GM19438 (cell line): ENCODE results near the gene CHRNA5.
"Not testable (repeated sequence)": the region's sequence is repeated elsewhere in the genome, so short reads cannot be mapped to it uniquely, and the experiment has no call there.

ENCODE experiments used
- ATAC-seq: cut with Tn5 transposase; IDR thresholded peaks from one replicate; pipeline ENCODE4 v1.9.1; 2021; ENCODE audit warnings: low read depth; ENCODE audit not compliant: unreplicated experiment

Gene CHRNA5

DNA sequence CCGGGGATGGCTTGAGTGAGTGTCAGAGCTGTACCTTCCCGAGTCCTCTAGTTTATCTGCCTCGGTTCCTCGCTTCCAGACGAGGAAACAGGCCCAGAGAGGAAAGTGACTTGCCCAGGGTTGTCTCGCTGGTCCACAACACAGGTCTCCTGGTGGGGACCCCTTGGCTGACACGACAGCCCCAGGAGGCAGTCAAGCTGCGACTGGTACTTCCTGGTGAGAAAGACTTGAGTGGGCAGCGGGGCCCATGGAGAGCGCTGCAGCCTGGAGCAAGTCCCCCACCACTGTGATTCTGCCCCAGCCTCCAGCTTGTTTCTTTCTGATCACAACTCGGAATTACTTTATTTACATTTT, 600 bp upstream of the CHRNA5 start:
- peak; percentile 11 for ATAC-seq

GRCh38 chr15:78565951-78566774, 843 bp downstream of the CHRNA5 start:
- no peak for ATAC-seq

- no peak for ATAC-seq
These were observed 2.2 kb downstream of the CHRNA5 start for GRCh38 chr15:78567531-78567930.

GRCh38 chr15:78570710-78571109, 5.4 kb downstream of the CHRNA5 start:
- ATAC-seq, result no peak

GRCh38 chr15:78571382-78571781, 6.1 kb downstream of the CHRNA5 start:
- ATAC-seq, result no peak

- ATAC-seq, result no peak
These were observed 8.1 kb downstream of the CHRNA5 start for GRCh38 chr15:78573416-78573815.

DNA sequence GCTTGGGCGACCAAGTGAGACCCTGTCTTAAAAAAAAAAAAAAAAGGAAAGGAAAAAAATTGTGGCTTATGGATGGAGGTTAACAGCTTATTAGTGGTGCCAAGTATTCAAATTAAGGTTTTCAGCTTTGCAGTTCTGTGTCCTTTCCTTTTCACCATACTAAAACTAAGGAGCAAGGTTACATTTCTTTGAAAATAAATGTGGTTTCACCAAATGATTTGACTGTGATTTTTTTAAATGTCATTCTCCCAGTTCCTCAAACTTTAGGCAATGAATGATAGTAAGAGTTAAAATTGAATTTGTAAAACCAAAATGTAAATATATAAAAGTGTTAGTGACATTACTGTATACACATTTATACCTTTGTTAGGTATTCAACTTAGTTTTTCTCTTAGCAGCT, 9.6 kb downstream of the CHRNA5 start:
- ATAC-seq, result no peak

GRCh38 chr15:78597583-78597982, 32.3 kb downstream of the CHRNA5 start:
- no peak for ATAC-seq

GRCh38 chr15:78598348-78598747, 33.0 kb downstream of the CHRNA5 start:
- no peak for ATAC-seq

- ATAC-seq, result no peak
These were observed 33.9 kb downstream of the CHRNA5 start for GRCh38 chr15:78599189-78599588.

DNA sequence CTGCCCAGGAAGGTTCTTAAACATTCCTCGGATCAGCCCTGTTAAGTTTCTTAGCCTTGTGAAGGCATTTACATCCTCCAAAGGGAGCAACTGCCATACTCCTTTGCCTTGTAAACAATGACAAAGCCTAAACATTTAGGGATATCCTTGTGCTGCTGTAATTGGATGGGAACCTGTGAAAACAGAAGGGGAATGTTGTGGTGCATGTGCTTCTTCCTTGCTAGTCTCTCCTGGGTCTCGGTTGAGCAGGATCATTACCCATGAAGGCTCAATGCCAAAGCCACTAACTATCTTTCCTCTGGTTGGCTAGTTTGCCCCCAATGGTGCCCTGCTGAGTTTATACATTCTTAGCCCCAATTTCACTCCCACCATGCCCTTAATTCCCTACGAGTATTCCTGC, 38.1 kb downstream of the CHRNA5 start:
- no peak for ATAC-seq

DNA sequence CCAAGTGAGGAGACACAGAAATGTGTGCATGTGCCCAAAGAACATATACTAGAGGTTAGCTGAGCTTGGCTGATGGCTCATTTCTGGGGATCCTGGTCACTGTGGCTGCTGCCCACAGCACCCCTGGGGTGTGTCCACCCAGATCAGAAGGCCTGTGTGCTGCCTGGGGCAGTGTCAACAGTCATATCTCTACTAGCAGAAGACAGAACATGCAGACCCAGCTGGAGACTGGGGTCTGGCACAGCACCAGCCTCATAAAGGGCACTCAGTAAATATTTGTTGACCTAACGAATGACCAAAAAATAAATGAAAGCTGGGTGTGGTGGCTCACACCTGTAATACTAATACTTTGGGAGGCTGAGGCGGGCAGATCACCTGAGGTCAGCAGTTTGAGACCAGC, 39.1 kb downstream of the CHRNA5 start:
- no peak for ATAC-seq

GRCh38 chr15:78605201-78605600, 39.9 kb downstream of the CHRNA5 start:
- ATAC-seq, result no peak

DNA sequence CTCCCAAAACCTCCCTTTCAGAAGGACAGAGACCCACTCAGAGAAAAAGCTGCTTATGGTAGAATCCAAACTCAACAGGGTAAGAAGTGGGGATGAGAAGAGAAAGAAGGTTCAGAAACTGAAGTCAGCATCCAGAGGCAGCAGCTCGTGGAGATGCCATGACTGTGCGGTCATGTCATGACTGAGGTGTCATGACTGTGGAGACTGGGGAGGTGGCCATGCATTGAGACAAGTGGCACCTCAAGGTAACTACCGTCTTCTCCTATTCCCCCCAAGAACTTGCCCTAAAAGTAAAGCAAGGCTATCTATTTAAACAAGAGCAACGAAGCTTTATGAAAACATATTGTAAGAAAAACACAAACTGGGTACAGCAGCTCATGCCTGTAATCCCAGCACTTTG, 40.4 kb downstream of the CHRNA5 start:
- ATAC-seq, result no peak

GRCh38 chr15:78609551-78609950, 44.2 kb downstream of the CHRNA5 start:
- not testable (repeated sequence) for ATAC-seq

DNA sequence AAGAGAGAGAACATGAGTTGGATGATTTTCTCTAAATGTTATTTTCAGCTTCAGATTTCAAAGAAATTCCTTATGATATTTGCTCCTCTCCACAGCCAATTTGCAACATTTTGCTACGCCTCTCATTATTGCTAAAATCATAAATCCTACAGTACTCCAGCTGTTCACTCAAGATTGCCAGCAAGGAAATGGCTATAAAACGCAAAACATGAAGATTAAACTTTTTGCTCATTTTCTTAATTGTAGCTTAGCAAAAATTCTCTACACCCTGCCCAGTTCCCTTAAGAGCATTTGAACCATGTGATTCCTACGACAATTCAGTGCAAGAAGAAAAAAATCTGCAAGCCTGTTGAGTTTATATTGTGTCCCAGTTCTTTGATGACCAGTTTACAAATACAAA, 48.7 kb downstream of the CHRNA5 start:
- no peak for ATAC-seq

DNA sequence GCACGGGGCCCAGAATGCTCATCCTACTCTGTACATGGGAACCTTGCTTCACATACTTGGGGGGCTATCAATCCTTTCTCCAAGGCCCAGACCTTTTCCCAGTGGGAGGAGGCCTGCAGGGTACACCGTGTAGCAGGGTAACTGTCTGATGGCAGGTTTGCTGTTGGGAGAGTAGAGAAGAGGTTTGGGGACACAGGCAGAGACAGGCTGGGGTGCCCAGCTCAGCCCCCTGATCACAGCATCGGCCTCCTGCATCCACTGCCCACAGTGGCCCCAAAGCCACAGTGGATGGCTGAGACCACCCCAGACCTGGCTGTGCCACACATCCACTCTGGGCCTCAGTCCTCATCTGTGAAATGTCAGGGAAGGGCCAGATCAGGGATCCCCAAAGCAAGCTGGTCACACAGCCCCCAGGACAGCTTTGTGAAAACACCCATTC, 49.9 kb downstream of the CHRNA5 start:
- ATAC-seq, result no peak

DNA sequence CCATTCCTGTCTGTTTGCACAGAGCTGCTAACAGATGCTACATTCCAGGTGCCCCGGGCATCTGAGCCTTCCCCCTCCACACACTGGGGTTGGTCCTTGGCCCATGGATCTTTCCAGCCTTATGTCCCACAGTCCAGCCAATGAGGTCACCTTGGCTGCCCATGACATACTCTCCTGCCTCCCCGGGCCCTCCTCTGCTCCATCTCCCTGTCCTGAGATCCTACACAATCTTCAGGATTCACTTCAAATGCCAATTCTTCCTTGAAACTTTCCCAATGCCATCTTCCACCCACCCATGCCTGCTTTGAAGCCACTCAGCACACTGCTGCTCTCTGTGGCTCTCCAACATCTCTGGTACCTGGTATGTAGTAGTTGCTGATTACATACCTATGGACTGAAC, 51.2 kb downstream of the CHRNA5 start:
- no peak for ATAC-seq

DNA sequence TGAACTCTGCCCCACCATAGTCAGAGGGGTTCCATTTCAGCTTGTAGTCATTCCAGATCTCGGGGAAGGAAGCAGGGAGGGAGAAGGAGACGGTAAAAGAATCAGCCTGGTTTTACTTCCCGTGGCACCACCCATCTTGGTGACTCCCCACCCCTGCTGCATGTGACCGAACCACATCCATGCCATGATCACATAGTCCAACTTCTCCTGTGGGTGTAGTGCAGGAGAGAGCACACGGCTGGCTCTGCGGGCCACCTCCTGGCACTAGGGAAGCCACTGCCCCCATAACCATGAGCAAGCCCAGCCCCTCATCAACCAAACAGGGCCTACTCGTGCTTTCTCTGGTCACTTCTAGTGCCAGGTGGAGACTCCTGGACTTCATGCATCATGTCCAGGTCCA, 51.8 kb downstream of the CHRNA5 start:
- ATAC-seq, result no peak

DNA sequence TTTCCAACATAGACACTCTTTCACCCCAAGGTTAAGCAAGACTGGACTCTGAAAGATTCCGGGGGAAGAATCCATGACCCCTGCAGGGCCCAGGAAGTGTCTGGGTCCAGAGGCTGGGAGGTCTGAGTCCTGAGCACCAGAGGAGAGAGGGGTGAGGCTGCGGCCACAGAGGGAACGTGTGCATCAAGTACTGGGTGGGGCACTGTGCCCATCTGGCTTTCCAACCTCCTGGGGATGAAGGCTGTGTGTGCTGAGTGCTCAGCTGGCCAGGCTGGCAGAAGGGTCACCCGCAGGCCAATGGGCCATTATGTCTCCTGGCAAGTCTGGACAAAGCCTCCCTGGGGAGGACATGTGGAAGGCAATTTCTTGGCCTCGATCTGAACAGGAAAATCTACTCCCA, 52.2 kb downstream of the CHRNA5 start:
- no peak for ATAC-seq

- no peak for ATAC-seq
These were observed 52.7 kb downstream of the CHRNA5 start for GRCh38 chr15:78618064-78618463.

GRCh38 chr15:78618490-78618934, 53.2 kb downstream of the CHRNA5 start:
- no peak for ATAC-seq
